ENCODE data around the gene NANOGP8. TPM values are rescaled to one million over a fixed set of nuclear protein-coding genes. Genes with fewer than 3 reads are reported as not detected.

Gene NANOGP8
- total and polyA plus RNA-seq, 2 experiments from 2014 or later, result not detected

DNA sequence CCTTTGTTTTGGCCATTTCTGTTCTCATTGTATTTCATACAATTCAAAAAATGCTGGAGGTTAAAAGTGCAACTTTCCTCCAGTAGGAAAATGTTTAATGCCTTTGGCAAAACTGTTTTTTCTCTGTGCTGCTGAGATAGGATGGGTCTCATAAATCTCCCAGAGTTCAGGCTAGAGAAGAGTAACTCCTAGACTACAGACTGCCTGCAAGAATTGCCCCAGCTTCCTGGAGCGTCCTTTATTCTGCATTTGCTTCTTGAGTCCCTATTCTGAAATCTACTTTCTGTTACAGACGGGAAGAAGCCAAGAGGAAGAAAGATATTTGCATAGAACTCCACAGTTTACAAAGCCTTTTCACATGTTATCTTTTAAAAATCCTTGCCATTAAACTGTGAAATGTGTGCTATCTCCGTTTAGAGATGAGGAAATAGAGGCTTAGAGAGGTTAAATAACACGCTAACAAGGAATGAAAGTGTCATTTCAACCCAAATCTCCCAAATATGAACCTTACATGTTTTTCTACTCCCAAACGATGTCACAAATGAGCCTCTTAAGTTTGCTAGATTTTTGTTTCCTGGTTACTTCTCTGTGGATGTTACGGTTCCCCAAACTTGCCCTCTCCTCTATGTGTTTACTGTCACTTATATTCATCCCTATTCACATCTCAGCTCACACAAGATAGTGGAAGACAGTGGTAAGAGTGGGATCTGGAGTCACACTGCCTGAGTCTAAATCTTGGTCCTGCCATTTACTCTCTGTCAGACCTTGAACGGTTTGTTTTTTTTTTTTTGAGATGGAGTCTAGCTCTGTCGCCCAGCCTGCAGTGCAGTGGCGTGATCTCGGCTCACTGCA, 17.4 kb downstream of the NANOGP8 start:
- Histone ChIP-seq H3K4me1 (ENCODE audit: insufficient read depth) (no peaks in the 10 kb centered on the region), H3K27ac (no peak overlapping the region), H3K9ac (no peak overlapping the region), H3K4me2 (ENCODE audit: unreplicated experiment) (no peak overlapping the region), H3F3A (ENCODE audit: insufficient read depth) (0 out of 2 replicates have a peak, but pooled peaks cover under 1% of the 10 kb centered on the region), H3K27me3 (replicated peaks; ENCODE audit: insufficient read depth) (no peaks in the 10 kb centered on the region), H3K79me2 (ENCODE audit: insufficient read depth) (no peaks in the 10 kb centered on the region), H3K36me3 (ENCODE audit: low read depth) (no peaks in the 10 kb centered on the region), H2AFZ (peak overlapping the region; percentile 39; the same call in 1 of the 2 replicates), H3K9me2 (ENCODE audit: insufficient read depth) (no peaks in the 10 kb centered on the region), H3K4me3 (no peak overlapping the region), H4K20me1 (ENCODE audit: insufficient read depth) (no peaks in the 10 kb centered on the region), H3K9me3 (ENCODE audit: low read depth) (no peaks in the 10 kb centered on the region)
- in situ Hi-C loops (cut with MboI), result no loop called here
- WGBS, 2 experiments (ENCODE audit: low coverage in 1 of 2, low lambda C conversion rate in 2 of 2, missing lambda C conversion rate in 2 of 2), result 70 to 74% methylated on average over 10 of the region's 10 CpGs
- DNase-seq, result no peak
- no peak for TF ChIP-seq EZH2 (IDR thresholded peaks at IDR 0.05; ENCODE audit: insufficient read depth, poor library complexity, severe bottlenecking)
- no peak for TF ChIP-seq EZH2phosphoT487 (IDR thresholded peaks at IDR 0.05; ENCODE audit: insufficient read depth, low read depth)

DNA sequence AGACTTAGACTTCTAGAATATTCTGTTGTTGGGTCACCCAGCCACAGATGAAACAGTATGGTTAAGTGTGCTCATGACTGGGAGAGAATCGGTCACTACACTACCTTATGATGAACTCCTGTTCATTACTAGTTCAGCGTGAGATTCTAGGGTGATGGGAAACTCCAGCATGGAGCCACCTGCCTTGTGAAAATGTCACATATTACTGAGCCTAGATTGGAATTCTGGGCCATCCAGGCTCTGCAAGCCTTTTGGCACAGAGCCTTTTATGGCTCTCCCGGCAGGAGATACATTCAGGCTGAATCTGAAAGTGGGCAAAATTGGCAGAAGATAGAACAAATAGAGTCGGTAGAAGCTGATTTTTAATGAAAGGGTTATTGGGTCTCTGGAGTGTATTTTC, 19.0 kb downstream of the NANOGP8 start:
- H3K9me2 ChIP-seq (ENCODE audit: insufficient read depth), result no peaks in the 10 kb centered on the region
- 87% methylated on average over 4 of the region's 4 CpGs for WGBS, 2 experiments (ENCODE audit: low coverage in 1 of 2, low lambda C conversion rate in 2 of 2, missing lambda C conversion rate in 2 of 2)
- TF ChIP-seq EZH2 (IDR thresholded peaks at IDR 0.05; ENCODE audit: insufficient read depth, poor library complexity, severe bottlenecking) (no peak), EZH2phosphoT487 (IDR thresholded peaks at IDR 0.05; ENCODE audit: insufficient read depth, low read depth) (no peak)
- H4K20me1 ChIP-seq (ENCODE audit: insufficient read depth), result no peaks in the 10 kb centered on the region
- H3K27ac ChIP-seq, result no peak overlapping the region
- H3K9me3 ChIP-seq (ENCODE audit: low read depth), result no peaks in the 10 kb centered on the region
- H3K36me3 ChIP-seq (ENCODE audit: low read depth), result no peaks in the 10 kb centered on the region
- no peak overlapping the region for H3K4me3 ChIP-seq
- H3K9ac ChIP-seq, result no peak overlapping the region
- in situ Hi-C loops (cut with MboI), result no loop called here
- peaks cover 11% of the 10 kb centered on the region; the same call in 1 of the 2 replicates for H3F3A ChIP-seq (ENCODE audit: insufficient read depth)
- no peak overlapping the region for H2AFZ ChIP-seq
- no peaks in the 10 kb centered on the region for H3K79me2 ChIP-seq (ENCODE audit: insufficient read depth)
- no peak overlapping the region for H3K4me2 ChIP-seq (ENCODE audit: unreplicated experiment)
- H3K27me3 ChIP-seq (replicated peaks; ENCODE audit: insufficient read depth), result no peaks in the 10 kb centered on the region
- H3K4me1 ChIP-seq (ENCODE audit: insufficient read depth), result peaks cover 14% of the 10 kb centered on the region
- no peak for DNase-seq

DNA sequence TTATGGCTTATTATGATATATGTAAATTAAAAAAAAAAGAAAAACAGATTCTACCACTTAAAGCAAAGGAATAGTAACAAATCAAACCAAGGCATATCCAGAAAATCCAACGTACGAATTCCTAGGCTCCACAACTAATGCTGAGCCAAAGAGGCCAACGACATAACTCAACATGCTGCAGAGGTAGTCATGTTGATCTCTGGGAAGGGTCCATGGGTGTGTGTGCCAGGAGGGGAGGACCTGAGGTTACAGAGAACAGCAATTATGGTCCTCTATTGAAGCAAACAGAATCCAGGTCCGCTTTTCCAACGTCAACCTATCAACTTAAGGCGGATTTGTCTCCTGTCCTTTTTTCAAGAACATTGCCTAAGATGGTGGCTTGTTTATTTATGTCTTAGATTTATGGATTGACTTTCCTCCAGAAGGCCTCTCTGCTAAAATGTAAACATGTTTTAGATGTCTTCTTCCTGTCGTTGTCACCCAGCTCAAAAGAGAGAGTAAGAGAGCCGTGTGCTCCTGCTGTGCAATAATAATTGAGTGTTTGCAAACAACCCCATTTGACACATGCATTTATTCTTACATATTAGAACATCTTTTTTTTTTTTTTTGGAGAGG, 20.4 kb downstream of the NANOGP8 start:
- WGBS, 2 experiments (ENCODE audit: low coverage in 1 of 2, low lambda C conversion rate in 2 of 2, missing lambda C conversion rate in 2 of 2), result 89% methylated on average over 8 of the region's 8 CpGs
- no peak overlapping the region for H3K4me2 ChIP-seq (ENCODE audit: unreplicated experiment)
- no peaks in the 10 kb centered on the region for H3K79me2 ChIP-seq (ENCODE audit: insufficient read depth)
- DNase-seq, result no peak
- H4K20me1 ChIP-seq (ENCODE audit: insufficient read depth), result no peaks in the 10 kb centered on the region
- peaks cover 11% of the 10 kb centered on the region; the same call in 1 of the 2 replicates for H3F3A ChIP-seq (ENCODE audit: insufficient read depth)
- no peak overlapping the region for H3K4me3 ChIP-seq
- H3K4me1 ChIP-seq (ENCODE audit: insufficient read depth), result peaks cover 21% of the 10 kb centered on the region
- in situ Hi-C loops (cut with MboI), result no loop called here
- H3K9ac ChIP-seq, result no peak overlapping the region
- H3K27ac ChIP-seq, result no peak overlapping the region
- H3K9me2 ChIP-seq (ENCODE audit: insufficient read depth), result no peaks in the 10 kb centered on the region
- TF ChIP-seq EZH2phosphoT487 (IDR thresholded peaks at IDR 0.05; ENCODE audit: insufficient read depth, low read depth) (no peak), EZH2 (IDR thresholded peaks at IDR 0.05; ENCODE audit: insufficient read depth, poor library complexity, severe bottlenecking) (no peak)
- no peak overlapping the region for H2AFZ ChIP-seq
- no peaks in the 10 kb centered on the region for H3K36me3 ChIP-seq (ENCODE audit: low read depth)
- no peaks in the 10 kb centered on the region for H3K9me3 ChIP-seq (ENCODE audit: low read depth)
- H3K27me3 ChIP-seq (replicated peaks; ENCODE audit: insufficient read depth), result no peaks in the 10 kb centered on the region

DNA sequence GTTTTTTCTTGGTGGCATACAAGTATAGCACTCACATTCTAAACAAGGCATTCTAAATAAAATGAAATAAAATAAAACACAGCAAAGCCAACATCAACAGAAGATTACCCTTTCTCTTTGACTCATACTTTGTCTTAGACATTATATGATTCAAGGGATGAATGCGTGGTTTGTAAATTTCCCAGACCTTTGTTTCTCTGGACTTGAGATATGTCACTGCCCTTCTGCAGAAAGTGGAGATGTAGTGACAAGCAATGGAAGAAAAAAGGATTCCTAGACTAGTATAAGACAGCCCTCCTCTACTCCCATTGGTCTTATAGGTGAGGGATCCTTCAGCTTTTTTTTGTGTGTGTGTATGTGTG, 22.4 kb downstream of the NANOGP8 start:
- no peaks in the 10 kb centered on the region for H3K36me3 ChIP-seq (ENCODE audit: low read depth)
- no peak overlapping the region for H2AFZ ChIP-seq
- no peaks in the 10 kb centered on the region for H3K79me2 ChIP-seq (ENCODE audit: insufficient read depth)

More for the DNA sequence above, 22.4 kb downstream of the NANOGP8 start:
- H3K4me1 ChIP-seq (ENCODE audit: insufficient read depth), result peaks cover 21% of the 10 kb centered on the region
- H3K9me2 ChIP-seq (ENCODE audit: insufficient read depth), result no peaks in the 10 kb centered on the region
- no peaks in the 10 kb centered on the region for H4K20me1 ChIP-seq (ENCODE audit: insufficient read depth)
- no peaks in the 10 kb centered on the region for H3K9me3 ChIP-seq (ENCODE audit: low read depth)
- DNase-seq, result peak; percentile 50
- WGBS, 2 experiments (ENCODE audit: low coverage in 1 of 2, low lambda C conversion rate in 2 of 2, missing lambda C conversion rate in 2 of 2), result 29 to 40% methylated on average over 1 of the region's 1 CpG
- peaks cover 11% of the 10 kb centered on the region; the same call in 1 of the 2 replicates for H3F3A ChIP-seq (ENCODE audit: insufficient read depth)
- in situ Hi-C loops (cut with MboI), result no loop called here
- H3K9ac ChIP-seq, result no peak overlapping the region
- H3K27ac ChIP-seq, result no peak overlapping the region
- no peaks in the 10 kb centered on the region for H3K27me3 ChIP-seq (replicated peaks; ENCODE audit: insufficient read depth)
- no peak overlapping the region for H3K4me3 ChIP-seq
- no peak overlapping the region for H3K4me2 ChIP-seq (ENCODE audit: unreplicated experiment)
- no peak for TF ChIP-seq EZH2phosphoT487 (IDR thresholded peaks at IDR 0.05; ENCODE audit: insufficient read depth, low read depth)
- no peak for TF ChIP-seq EZH2 (IDR thresholded peaks at IDR 0.05; ENCODE audit: insufficient read depth, poor library complexity, severe bottlenecking)

All from GM23248 (cell line).